OCI-LY3 (cell line): ENCODE data around the gene NRDC.

Experiments used
- EZH2phosphoT487 ChIP-seq: fragments of 200-600 bp; shearing (Covaris generic); IDR thresholded peaks from 2 replicates; pipeline ENCODE4 v1.6.1; 2018; ENCODE audit warnings: antibody characterized with exemption, mixed run types, low read depth
- TF ChIP-seq, protein P1 (sequence below): fragments of 200-600, 300-600 bp; sonication (generic); IDR thresholded peaks from 2 replicates; pipeline ENCODE4 v1.5.1; 2014; ENCODE audit warnings: antibody characterized with exemption, low read length, low read depth

DNA sequence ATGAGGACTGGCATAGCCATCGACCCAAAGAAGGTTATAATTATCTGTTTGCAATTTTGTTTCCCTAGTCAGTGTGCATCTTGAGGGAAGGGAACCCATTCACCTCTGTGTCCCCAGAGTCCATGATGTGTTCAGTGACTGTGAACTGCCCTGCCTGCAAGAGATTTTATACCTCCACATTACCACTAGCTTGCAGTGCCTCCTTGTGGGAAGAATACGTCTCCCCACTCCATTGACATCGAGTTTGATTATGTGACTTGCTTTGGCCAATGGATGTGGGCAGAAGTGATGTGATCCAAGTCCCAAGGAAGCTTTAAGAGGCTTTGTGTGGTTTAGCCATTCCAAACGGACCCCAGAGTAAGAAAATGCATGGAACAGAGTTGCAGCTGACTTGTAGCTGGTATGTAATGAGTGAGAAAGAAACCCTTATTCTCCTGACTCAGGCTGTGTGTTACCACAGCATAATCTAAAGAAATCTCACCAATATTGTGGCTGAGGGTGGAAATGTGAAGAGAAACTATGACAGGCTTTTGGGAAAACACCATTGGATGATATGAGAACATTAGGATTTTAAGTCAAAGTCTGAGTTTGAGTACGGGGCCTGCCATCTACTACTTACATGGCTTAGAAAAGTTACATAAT, 47.8 kb upstream of the NRDC start:
- TF ChIP-seq, protein P1, sequence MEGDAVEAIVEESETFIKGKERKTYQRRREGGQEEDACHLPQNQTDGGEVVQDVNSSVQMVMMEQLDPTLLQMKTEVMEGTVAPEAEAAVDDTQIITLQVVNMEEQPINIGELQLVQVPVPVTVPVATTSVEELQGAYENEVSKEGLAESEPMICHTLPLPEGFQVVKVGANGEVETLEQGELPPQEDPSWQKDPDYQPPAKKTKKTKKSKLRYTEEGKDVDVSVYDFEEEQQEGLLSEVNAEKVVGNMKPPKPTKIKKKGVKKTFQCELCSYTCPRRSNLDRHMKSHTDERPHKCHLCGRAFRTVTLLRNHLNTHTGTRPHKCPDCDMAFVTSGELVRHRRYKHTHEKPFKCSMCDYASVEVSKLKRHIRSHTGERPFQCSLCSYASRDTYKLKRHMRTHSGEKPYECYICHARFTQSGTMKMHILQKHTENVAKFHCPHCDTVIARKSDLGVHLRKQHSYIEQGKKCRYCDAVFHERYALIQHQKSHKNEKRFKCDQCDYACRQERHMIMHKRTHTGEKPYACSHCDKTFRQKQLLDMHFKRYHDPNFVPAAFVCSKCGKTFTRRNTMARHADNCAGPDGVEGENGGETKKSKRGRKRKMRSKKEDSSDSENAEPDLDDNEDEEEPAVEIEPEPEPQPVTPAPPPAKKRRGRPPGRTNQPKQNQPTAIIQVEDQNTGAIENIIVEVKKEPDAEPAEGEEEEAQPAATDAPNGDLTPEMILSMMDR = peak; percentile 36
- no peak for TF ChIP-seq EZH2phosphoT487
